PC-3 (cell line): Measurements from ENCODE around the gene SNX9. TPM values are rescaled to one million over a fixed set of nuclear protein-coding genes. Genes with fewer than 3 reads are reported as not detected.

Experiments
- ATAC-seq: fragments of 200-7000 bp; cut with Tn5 transposase; 2 replicates; pipeline ENCODE4 v1.9.1; 2020; ENCODE audit warnings: mild to moderate bottlenecking, moderate library complexity
- BruUV-seq: library from RNA; stranded (reverse); fragments of 400-500 nt; replicated peaks from 2 replicates; lab custom pipeline; 2021; lab: Mats Ljungman, UMichigan
- CTCF ChIA-PET: fragments of 300-600 bp; sonication (Branson Sonifier 250); formaldehyde crosslinking; loops from one replicate; lab custom pipeline; 2022; ENCODE audit warnings: antibody characterized with exemption; lab: Charles Lee
- POLR2A ChIA-PET: fragments of 300-600 bp; sonication (Branson Sonifier 250); formaldehyde crosslinking; loops from one replicate; lab custom pipeline; 2022; ENCODE audit warnings: antibody characterized with exemption; ENCODE audit not compliant: unreplicated experiment; lab: Charles Lee
- DNase-seq: peaks from one replicate; pipeline ENCODE4 v3.0.0-alpha.2; 2015
- H2AFZ ChIP-seq: fragments of 300-600 bp; sonication (generic); 2 replicates; pipeline ENCODE4 v1.6.0; 2016; ENCODE audit warnings: antibody characterized with exemption, low read length
- H3F3A ChIP-seq: fragments of 300-600 bp; sonication (generic); one replicate; pipeline ENCODE4 v1.6.0; 2017; ENCODE audit warnings: antibody characterized with exemption, low read length, control low read depth, mild to moderate bottlenecking; ENCODE audit not compliant: unreplicated experiment
- H3K27ac ChIP-seq: fragments of 300-600 bp; sonication (generic); 2 replicates; pipeline ENCODE4 v1.5.1; 2016; ENCODE audit warnings: mild to moderate bottlenecking, low read length
- H3K27me3 ChIP-seq: fragments of 300-600 bp; sonication (generic); 2 replicates; pipeline ENCODE4 v1.6.1; 2016; ENCODE audit warnings: low read length, mixed read lengths
- H3K36me3 ChIP-seq: fragments of 300-600 bp; sonication (generic); 2 replicates; pipeline ENCODE4 v1.6.1; 2016; ENCODE audit warnings: low read depth, mixed run types, low read length, mixed read lengths
- H3K4me1 ChIP-seq: fragments of 300-600 bp; sonication (generic); 2 replicates; pipeline ENCODE4 v1.5.1; 2016; ENCODE audit warnings: low read length; ENCODE audit not compliant: insufficient read depth
- H3K4me2 ChIP-seq: fragments of 300-600 bp; sonication (generic); 2 replicates; pipeline ENCODE4 v1.6.0; 2016; ENCODE audit warnings: low read length
- H3K4me3 ChIP-seq: fragments of 300-600 bp; sonication (generic); 2 replicates; pipeline ENCODE4 v1.5.1; 2016; ENCODE audit warnings: mild to moderate bottlenecking, low read length, mixed read lengths
- H3K79me2 ChIP-seq: fragments of 300-600 bp; sonication (generic); 2 replicates; pipeline ENCODE4 v1.6.1; 2017; ENCODE audit warnings: low read length, mixed read lengths
- H3K9ac ChIP-seq: fragments of 300-600 bp; sonication (generic); 2 replicates; pipeline ENCODE4 v1.6.0; 2016; ENCODE audit warnings: mild to moderate bottlenecking, low read length
- H3K9me2 ChIP-seq: fragments of 300-600 bp; sonication (generic); replicated peaks from 2 replicates; pipeline ENCODE4 v1.6.1; 2016; ENCODE audit warnings: mixed run types, low read length, mixed read lengths
- H3K9me3 ChIP-seq: fragments of 300-600 bp; sonication (generic); 2 replicates; pipeline ENCODE4 v1.6.1; 2016; ENCODE audit warnings: low read length, mixed read lengths
- H4K20me1 ChIP-seq: fragments of 300-600 bp; sonication (generic); 2 replicates; pipeline ENCODE4 v1.6.1; 2016; ENCODE audit warnings: low read length, mixed read lengths
- CTCF ChIP-seq: fragments of 300-600 bp; sonication (generic); conservative IDR thresholded peaks from 2 replicates; pipeline ENCODE4 v1.5.1; 2017; ENCODE audit warnings: antibody characterized with exemption, low read depth, mild to moderate bottlenecking, low read length
- EZH2 ChIP-seq: fragments of 300-600 bp; sonication (generic); IDR thresholded peaks from one replicate; pipeline ENCODE4 v1.6.1; 2017; ENCODE audit warnings: antibody characterized with exemption, mild to moderate bottlenecking, low read length; ENCODE audit not compliant: unreplicated experiment
- EZH2phosphoT487 ChIP-seq: fragments of 300-600 bp; sonication (generic); IDR thresholded peaks from 2 replicates; pipeline ENCODE4 v1.6.1; 2018; ENCODE audit warnings: mild to moderate bottlenecking, antibody characterized with exemption, low read length, borderline replicate concordance
- intact Hi-C: fragments of 100-400 bp; cut with micrococcal nuclease; formaldehyde crosslinking; loops from 2 replicates; pipeline ENCODE4 v1.9.0; 2023
- total RNA-seq: library from RNA; depleted of rRNA; stranded (reverse); fragments of >200 nt; gene quantifications from 2 replicates; pipeline ENCODE4 v1.2.3, GENCODE V29; 2014

The SNX9 gene
- total RNA-seq, 1 experiment from 2014 or later, result 18.0 TPM

DNA sequence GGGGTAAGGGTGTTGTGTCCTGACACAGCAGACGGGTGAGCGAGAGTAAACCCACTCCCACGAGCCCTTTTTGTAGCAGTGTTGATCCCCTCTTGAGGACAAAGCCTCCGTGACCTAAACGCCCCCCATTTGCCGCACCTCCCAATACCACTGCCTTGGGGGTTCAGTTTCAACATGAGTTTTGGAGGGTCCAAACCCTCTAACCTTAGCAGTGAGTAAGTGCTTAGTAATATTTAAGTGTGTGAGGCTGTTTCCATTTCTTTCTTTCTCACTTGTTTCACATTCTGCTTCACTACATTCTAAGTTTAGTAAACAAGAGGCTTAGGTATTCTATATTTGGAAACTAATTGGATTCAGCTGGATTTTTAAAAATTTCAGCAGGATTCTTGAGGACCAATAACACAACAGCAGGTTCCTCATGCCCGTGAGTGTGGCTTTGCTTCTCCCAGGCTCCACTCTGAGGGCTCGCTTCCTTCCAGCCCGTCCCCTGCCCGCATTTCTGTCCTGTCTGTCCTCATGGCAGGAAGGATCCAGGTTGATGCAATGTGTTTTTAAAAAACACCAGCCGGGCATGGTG is 41.2 kb downstream of the SNX9 start:
- DNase-seq (no peak), ATAC-seq (no peak)
- H3K27ac ChIP-seq, result no peak overlapping the region
- no peaks in the 10 kb centered on the region for H3F3A ChIP-seq
- H3K79me2 ChIP-seq, result peaks cover 66% of the 10 kb centered on the region
- no peaks in the 10 kb centered on the region for H3K9me3 ChIP-seq
- no peaks in the 10 kb centered on the region for H3K9me2 ChIP-seq
- H3K9ac ChIP-seq, result no peak overlapping the region
- no peak overlapping the region for H3K4me3 ChIP-seq
- POLR2A ChIA-PET, result no interaction called here
- BruUV-seq, result no TSS peak
- TF ChIP-seq CTCF, result no peak
- TF ChIP-seq EZH2, result no peak
- TF ChIP-seq EZH2phosphoT487, result no peak
- CTCF ChIA-PET, result no interaction called here
- no peaks in the 10 kb centered on the region for H3K27me3 ChIP-seq
- no peak overlapping the region for H3K4me2 ChIP-seq
- no peaks in the 10 kb centered on the region; the same call in 1 of the 2 replicates for H3K36me3 ChIP-seq
- intact Hi-C loops, result no loop called here
- peaks cover 14% of the 10 kb centered on the region for H3K4me1 ChIP-seq
- no peak overlapping the region for H2AFZ ChIP-seq
- H4K20me1 ChIP-seq, result peaks cover 19% of the 10 kb centered on the region; the same call in 1 of the 2 replicates

GRCh38 chr6:157865249-157865648 is 42.2 kb downstream of the SNX9 start:
- no peak for DNase-seq
- ATAC-seq, result no peak
- no TSS peak for BruUV-seq
- Histone ChIP-seq H3F3A (no peaks in the 10 kb centered on the region), H3K9ac (no peak overlapping the region), H3K27me3 (no peaks in the 10 kb centered on the region), H3K4me3 (no peak overlapping the region), H3K27ac (no peak overlapping the region), H3K4me2 (no peak overlapping the region), H3K9me2 (no peaks in the 10 kb centered on the region), H3K36me3 (peaks cover 6% of the 10 kb centered on the region; the same call in 1 of the 2 replicates), H3K4me1 (peaks cover 14% of the 10 kb centered on the region), H4K20me1 (peaks cover 19% of the 10 kb centered on the region; the same call in 1 of the 2 replicates), H3K9me3 (no peaks in the 10 kb centered on the region), H3K79me2 (peaks cover 57% of the 10 kb centered on the region), H2AFZ (no peak overlapping the region)
- ChIA-PET POLR2A (no interaction called here), CTCF (no interaction called here)
- intact Hi-C loops, result loop anchor here (5.0 kb wide), 1 partner anchor 33 kb away; no protein-coding TSS in a partner anchor
- TF ChIP-seq CTCF (no peak), EZH2phosphoT487 (no peak), EZH2 (no peak)

GRCh38 chr6:157867155-157867559 is 44.1 kb downstream of the SNX9 start:
- Histone ChIP-seq H4K20me1 (0 out of 2 replicates have a peak, but pooled peaks cover 3% of the 10 kb centered on the region), H3K9me2 (no peaks in the 10 kb centered on the region), H3K4me3 (no peak overlapping the region), H3K9ac (no peak overlapping the region), H3K79me2 (peaks cover 38% of the 10 kb centered on the region), H2AFZ (no peak overlapping the region), H3F3A (no peaks in the 10 kb centered on the region), H3K4me2 (no peak overlapping the region), H3K27me3 (no peaks in the 10 kb centered on the region), H3K9me3 (no peaks in the 10 kb centered on the region), H3K4me1 (peaks cover 8% of the 10 kb centered on the region), H3K36me3 (peaks cover 6% of the 10 kb centered on the region; the same call in 1 of the 2 replicates), H3K27ac (no peak overlapping the region)
- intact Hi-C loops, result loop anchor here (5.0 kb wide), 1 partner anchor 35 kb away; no protein-coding TSS in a partner anchor
- CTCF ChIA-PET, result no interaction called here
- DNase-seq (peak; percentile 48), ATAC-seq (peak; percentile 63)
- BruUV-seq, result no TSS peak
- POLR2A ChIA-PET, result no interaction called here
- no peak for TF ChIP-seq EZH2
- no peak for TF ChIP-seq EZH2phosphoT487
- no peak for TF ChIP-seq CTCF
